Mesothelial cell of epicardium (in vitro differentiated cells): ENCODE measurements around the gene DYNC1H1. TPM values are rescaled to one million over a fixed set of nuclear protein-coding genes. Genes with fewer than 3 reads are reported as not detected.

Experiments
- DNase-seq, 2 experiments: peaks; one replicate each; pipeline ENCODE4 v3.0.0; 2021; ENCODE audit warnings: low spot score in 2 of 2; ENCODE audit not compliant: unreplicated experiment in 2 of 2
- H3K27ac Mint-ChIP-seq: 2 replicates; pipeline ENCODE4 v1.8.0; 2021; ENCODE audit warnings: mixed read lengths
- H3K27me3 Mint-ChIP-seq: 2 replicates; pipeline ENCODE4 v1.8.0; 2021; ENCODE audit warnings: low read depth, mixed read lengths
- H3K36me3 Mint-ChIP-seq: 2 replicates; pipeline ENCODE4 v1.8.0; 2021; ENCODE audit warnings: mixed read lengths
- H3K4me1 Mint-ChIP-seq: 2 replicates; pipeline ENCODE4 v1.8.0; 2021; ENCODE audit warnings: mixed read lengths
- H3K4me3 Mint-ChIP-seq: 2 replicates; pipeline ENCODE4 v1.8.0; 2021; ENCODE audit warnings: mild to moderate bottlenecking, moderate library complexity, mixed read lengths
- H3K9me3 Mint-ChIP-seq: 2 replicates; pipeline ENCODE4 v1.8.0; 2021; ENCODE audit warnings: mixed read lengths
- CTCF ChIP-seq: fragments of 200-600 bp; sonication (generic); IDR thresholded peaks from one replicate; pipeline ENCODE4 v1.5.0; 2021; ENCODE audit warnings: antibody characterized with exemption; ENCODE audit not compliant: unreplicated experiment
- total RNA-seq: library from RNA; stranded (reverse); gene quantifications from 3 replicates; pipeline ENCODE4 v1.2.1, GENCODE V29; 2021

DYNC1H1 gene
- total RNA-seq, 1 donor from 2014 or later = 515 TPM

- H3K4me1 Mint-ChIP-seq = peaks cover 13% of the 10 kb centered on the region
- no peaks in the 10 kb centered on the region for H3K9me3 Mint-ChIP-seq
- H3K4me3 Mint-ChIP-seq = no peak overlapping the region
- no peak for DNase-seq
- no peaks in the 10 kb centered on the region for H3K36me3 Mint-ChIP-seq
- peaks cover 54% of the 10 kb centered on the region for H3K27me3 Mint-ChIP-seq
- no peak for TF ChIP-seq CTCF
- no peak overlapping the region for H3K27ac Mint-ChIP-seq
These were observed 19.2 kb upstream of the DYNC1H1 start for GRCh38 chr14:101945171-101945570.

- Mint-ChIP-seq H3K36me3 (no peaks in the 10 kb centered on the region), H3K27ac (peak overlapping the region; percentile 100), H3K4me1 (peaks cover 13% of the 10 kb centered on the region), H3K4me3 (peak overlapping the region; percentile 96), H3K27me3 (peaks cover 38% of the 10 kb centered on the region), H3K9me3 (no peaks in the 10 kb centered on the region)
- no peak for DNase-seq
- TF ChIP-seq CTCF = no peak
These were observed 16.8 kb upstream of the DYNC1H1 start for GRCh38 chr14:101947577-101947903.

- Mint-ChIP-seq H3K27ac (peak overlapping the region; percentile 100), H3K4me3 (peak overlapping the region; percentile 96), H3K36me3 (no peaks in the 10 kb centered on the region), H3K9me3 (no peaks in the 10 kb centered on the region), H3K27me3 (peaks cover 34% of the 10 kb centered on the region), H3K4me1 (peaks cover 13% of the 10 kb centered on the region)
- peak; percentile 98 to 99 for DNase-seq
- TF ChIP-seq CTCF = no peak
These were observed 16.3 kb upstream of the DYNC1H1 start for GRCh38 chr14:101947904-101948665.

GRCh38 chr14:101948666-101949216, 15.6 kb upstream of the DYNC1H1 start:
- Mint-ChIP-seq H3K4me1 (peaks cover 13% of the 10 kb centered on the region), H3K27me3 (peaks cover 27% of the 10 kb centered on the region), H3K9me3 (no peaks in the 10 kb centered on the region), H3K4me3 (peak overlapping the region; percentile 96), H3K27ac (peak overlapping the region; percentile 100), H3K36me3 (no peaks in the 10 kb centered on the region)
- no peak for TF ChIP-seq CTCF
- no peak for DNase-seq

- no peak for TF ChIP-seq CTCF
- Mint-ChIP-seq H3K27me3 (peaks cover 15% of the 10 kb centered on the region), H3K36me3 (no peaks in the 10 kb centered on the region), H3K4me1 (peaks cover 13% of the 10 kb centered on the region), H3K4me3 (peak overlapping the region; percentile 96), H3K27ac (no peak overlapping the region), H3K9me3 (no peaks in the 10 kb centered on the region)
- DNase-seq = no peak
These were observed 14.3 kb upstream of the DYNC1H1 start for GRCh38 chr14:101950100-101950499.
